HCT116 (cell line): ENCODE measurements around the gene TTYH1. TPM values are rescaled to one million over a fixed set of nuclear protein-coding genes. Genes with fewer than 3 reads are reported as not detected.

ENCODE experiments used
- ATAC-seq: fragments of 200-7000 bp; cut with Tn5 transposase; 2 replicates; pipeline ENCODE4 v1.9.1; 2020; ENCODE audit warnings: mild to moderate bottlenecking, moderate library complexity
- BruUV-seq: library from RNA; stranded (reverse); fragments of 400-500 nt; replicated peaks from 2 replicates; lab custom pipeline; 2021; lab: Mats Ljungman, UMichigan
- CTCF ChIA-PET: fragments of 300-600 bp; sonication (Branson Sonifier 250); formaldehyde crosslinking; loops from one replicate; lab custom pipeline; 2021; ENCODE audit warnings: antibody characterized with exemption; lab: Charles Lee
- POLR2A ChIA-PET: fragments of 300-600, 350-600 bp; sonication (Branson Sonifier 250); formaldehyde crosslinking; loops from one replicate; lab custom pipeline; 2021; ENCODE audit warnings: antibody characterized with exemption; lab: Charles Lee
- RAD21 ChIA-PET, 2 experiments: fragments of 300-600 bp; sonication (Branson Sonifier 250); formaldehyde crosslinking; loops; one replicate each; lab custom pipeline; 2023; ENCODE audit warnings: low total read pairs in 2 of 2; ENCODE audit not compliant: uncharacterized antibody in 2 of 2, unreplicated experiment in 2 of 2, low non-redundant PET in 1 of 2; lab: Charles Lee
- DNase-seq: peaks from one replicate; pipeline ENCODE4 v3.0.0-alpha.2; 2010; ENCODE audit warnings: low read depth, low spot score
- H2AFZ ChIP-seq: fragments of 200-600 bp; shearing (Covaris generic), sonication (generic); 2 replicates; pipeline ENCODE4 v1.6.1; 2017; ENCODE audit warnings: low read depth, mixed run types, mixed read lengths, antibody characterized with exemption, low read length; ENCODE audit not compliant: poor library complexity, severe bottlenecking
- H3K27ac ChIP-seq: 2 replicates; pipeline ENCODE4 v1.5.1; 2012; ENCODE audit warnings: low read depth, low read length
- H3K27me3 ChIP-seq: fragments of 200-600 bp; sonication (generic); 2 replicates; pipeline ENCODE4 v1.6.1; 2016; ENCODE audit warnings: mixed run types, low read length, mixed read lengths; ENCODE audit not compliant: insufficient read depth
- H3K36me3 ChIP-seq, 2 experiments: fragments of 200-500 bp in 1 of 2; fragments of 200-600 bp in 1 of 2; sonication (Bioruptor generic) in 1 of 2; sonication (generic) in 1 of 2; 2 replicates each; pipeline versions ENCODE4 v1.5.1 to v1.6.1; 2014 to 2016; ENCODE audit warnings: low read length in 2 of 2, inconsistent platforms in 1 of 2, mixed read lengths in 1 of 2, mixed run types in 1 of 2; ENCODE audit not compliant: insufficient read depth in 2 of 2, control insufficient read depth in 1 of 2
- H3K4me1 ChIP-seq, 2 experiments: fragments of 200-600 bp in 1 of 2; sonication (generic) in 1 of 2; 2 replicates each; pipeline versions ENCODE4 v1.5.1 to v1.6.1; 2012 to 2017; ENCODE audit warnings: low read length in 2 of 2, inconsistent platforms in 1 of 2, mild to moderate bottlenecking in 1 of 2, mixed read lengths in 1 of 2, mixed run types in 1 of 2, moderate library complexity in 1 of 2; ENCODE audit not compliant: insufficient read depth in 2 of 2, control insufficient read depth in 1 of 2
- H3K4me2 ChIP-seq: fragments of 200-600 bp; sonication (generic); 2 replicates; pipeline ENCODE4 v1.6.1; 2017; ENCODE audit warnings: mixed run types, low read length, mixed read lengths
- H3K4me3 ChIP-seq, 2 experiments: fragments of 200-600 bp in 1 of 2; sonication (generic) in 1 of 2; replicated peaks in 1 of 2; 2 replicates each; pipeline ENCODE4 v1.5.1; 2011 to 2016; ENCODE audit warnings: low read length in 2 of 2, control low read depth in 1 of 2, low read depth in 1 of 2, mild to moderate bottlenecking in 1 of 2, mixed read lengths in 1 of 2, mixed run types in 1 of 2
- H3K79me2 ChIP-seq: fragments of 200-600 bp; sonication (generic); 2 replicates; pipeline ENCODE4 v1.6.1; 2017; ENCODE audit warnings: mild to moderate bottlenecking, mixed run types, low read length, moderate library complexity, mixed read lengths; ENCODE audit not compliant: insufficient read depth
- H3K9ac ChIP-seq: fragments of 200-600 bp; sonication (generic); 2 replicates; pipeline ENCODE4 v1.6.1; 2016; ENCODE audit warnings: low read length, mixed read lengths
- H3K9me2 ChIP-seq: fragments of 200-600 bp; sonication (generic), shearing (Covaris generic); 2 replicates; pipeline ENCODE4 v1.6.1; 2017; ENCODE audit warnings: mixed run types, mild to moderate bottlenecking, moderate library complexity; ENCODE audit not compliant: insufficient read depth
- H3K9me3 ChIP-seq, 2 experiments: fragments of 200-500 bp in 1 of 2; fragments of 200-600 bp in 1 of 2; sonication (Bioruptor generic) in 1 of 2; sonication (generic) in 1 of 2; 2 replicates each; pipeline ENCODE4 v1.6.1; 2014 to 2017; ENCODE audit warnings: low read length in 2 of 2, mixed read lengths in 2 of 2, inconsistent platforms in 1 of 2, low read depth in 1 of 2, mild to moderate bottlenecking in 1 of 2, mixed run types in 1 of 2, moderate library complexity in 1 of 2; ENCODE audit not compliant: control insufficient read depth in 1 of 2, insufficient read depth in 1 of 2
- H4K20me1 ChIP-seq: fragments of 200-600 bp; sonication (generic), shearing (Covaris generic); 2 replicates; pipeline ENCODE4 v1.6.1; 2017; ENCODE audit warnings: mixed run types, mild to moderate bottlenecking, moderate library complexity; ENCODE audit not compliant: insufficient read depth
- CTCF ChIP-seq, 3 experiments: fragments of 200-600 bp in 1 of 3; sonication (generic) in 1 of 3; IDR thresholded peaks in 2 of 3; conservative IDR thresholded peaks in 1 of 3; 2 replicates each; pipeline ENCODE4 v1.5.1; 2012 to 2017; ENCODE audit warnings: low read depth in 2 of 3, low read length in 2 of 3, antibody characterized with exemption in 1 of 3, borderline replicate concordance in 1 of 3, control low read depth in 1 of 3, mild to moderate bottlenecking in 1 of 3, mixed read lengths in 1 of 3, mixed run types in 1 of 3, moderate library complexity in 1 of 3; ENCODE audit not compliant: insufficient read depth in 1 of 3
- POLR2A ChIP-seq: IDR thresholded peaks from 2 replicates; pipeline ENCODE4 v1.7.0; 2011; ENCODE audit warnings: borderline replicate concordance; ENCODE audit not compliant: insufficient read depth, insufficient read length; ENCODE audit errors: extremely low read depth
- RAD21 ChIP-seq: IDR thresholded peaks from 2 replicates; pipeline ENCODE4 v1.6.1; 2012; ENCODE audit warnings: low read depth, mild to moderate bottlenecking
- SRF ChIP-seq: IDR thresholded peaks from 2 replicates; pipeline ENCODE4 v1.6.1; 2012; ENCODE audit warnings: low read depth
- ZNF274 ChIP-seq: fragments of 200-500 bp; sonication (Bioruptor generic); IDR thresholded peaks from 2 replicates; pipeline ENCODE4 v1.6.1; 2014; ENCODE audit warnings: mild to moderate bottlenecking, low read depth, low read length, inconsistent platforms
- intact Hi-C: fragments of 100-400 bp; cut with micrococcal nuclease; formaldehyde crosslinking; loops from 2 replicates; pipeline ENCODE4 v1.10.0; 2022
- total RNA-seq: library from RNA; stranded (reverse); gene quantifications from one replicate; pipeline ENCODE4 v1.2.1, GENCODE V29; 2021; ENCODE audit not compliant: unreplicated experiment

The TTYH1 gene
- total RNA-seq, 1 experiment from 2014 or later: 0.37 TPM

GRCh38 chr19:54458648-54459281, 43.5 kb downstream of the TTYH1 start:
- ChIA-PET RAD21 (no interaction called here), CTCF (no interaction called here)
- peaks cover 86% of the 10 kb centered on the region for H3K79me2 ChIP-seq
- H3K36me3 ChIP-seq: peaks cover 48 to 59% of the 10 kb centered on the region in 2 experiments; a peak in 3 of 4 replicates
- ATAC-seq: no peak
- no peak for DNase-seq
- H3K27ac ChIP-seq: no peak overlapping the region
- H3K9me3 ChIP-seq: no peaks in the 10 kb centered on the region
- no peaks in the 10 kb centered on the region for H3K27me3 ChIP-seq
- H3K4me2 ChIP-seq: no peak overlapping the region
- H3K9me2 ChIP-seq: no peaks in the 10 kb centered on the region
- no peak overlapping the region for H3K4me3 ChIP-seq
- H3K9ac ChIP-seq: no peak overlapping the region
- BruUV-seq: no TSS peak
- H4K20me1 ChIP-seq: no peaks in the 10 kb centered on the region
- H2AFZ ChIP-seq: no peak overlapping the region
- no peak for TF ChIP-seq SRF
- TF ChIP-seq RAD21: no peak
- TF ChIP-seq, all 23 proteins: peak for 0
- POLR2A ChIA-PET: interaction anchor here (3.1 kb wide), 1 partner anchor 10 kb away, joined by 10 read pairs; the partner anchor contains the start of gene LENG8
- H3K4me1 ChIP-seq: peaks cover 7 to 15% of the 10 kb centered on the region in 2 experiments; a peak in 3 of 4 replicates
- intact Hi-C loops: no loop called here

- ATAC-seq: no peak
- H3K27ac ChIP-seq: no peak overlapping the region
- H3K9me3 ChIP-seq: no peaks in the 10 kb centered on the region
- no peak for DNase-seq
- no peak for TF ChIP-seq POLR2A
- no peak for TF ChIP-seq CTCF (IDR thresholded peaks at IDR 0.05 in 2 of 3, conservative IDR thresholded peaks at IDR 0.05 in 1 of 3; ENCODE audit: borderline replicate concordance in 1 of 3, insufficient read depth in 1 of 3, low read depth in 2 of 3, low read length in 2 of 3)
- no peak for TF ChIP-seq ZNF274
- TF ChIP-seq SRF: no peak
- TF ChIP-seq RAD21: no peak
- ChIA-PET POLR2A (interaction anchor here (1.2 to 3.1 kb wide), 2 partner anchors 9 to 11 kb away, joined by 3 to 10 read pairs; partner anchors contain the start of gene LENG8), CTCF (no interaction called here), RAD21 (no interaction called here)
- H3K4me2 ChIP-seq: no peak overlapping the region
- no TSS peak for BruUV-seq
- H4K20me1 ChIP-seq: no peaks in the 10 kb centered on the region
- no peak overlapping the region for H3K4me3 ChIP-seq
- intact Hi-C loops: no loop called here
- no peaks in the 10 kb centered on the region for H3K27me3 ChIP-seq
- H2AFZ ChIP-seq: no peak overlapping the region
- H3K4me1 ChIP-seq: peaks cover 7 to 22% of the 10 kb centered on the region in 2 experiments; a peak in 3 of 4 replicates
- H3K79me2 ChIP-seq: peaks cover 78% of the 10 kb centered on the region
- H3K36me3 ChIP-seq: peaks cover 41 to 52% of the 10 kb centered on the region in 2 experiments; a peak in 3 of 4 replicates
- no peaks in the 10 kb centered on the region for H3K9me2 ChIP-seq
- H3K9ac ChIP-seq: no peak overlapping the region
These were observed 44.3 kb downstream of the TTYH1 start for GRCh38 chr19:54459282-54460229.
